DND-41 (cell line): ENCODE measurements around the gene METTL24.

Experiments
- ATAC-seq: fragments of 200-7000 bp; cut with Tn5 transposase; 3 replicates; pipeline ENCODE4 v1.9.1; 2021; ENCODE audit warnings: low read depth; ENCODE audit not compliant: insufficient read depth
- DNase-seq: peaks from one replicate; pipeline ENCODE4 v3.0.0-alpha.2; 2020
- H2AFZ ChIP-seq: 2 replicates; pipeline ENCODE4 v1.6.0; 2012; ENCODE audit warnings: low read depth, low read length
- H3K27ac ChIP-seq: 2 replicates; pipeline ENCODE4 v1.5.1; 2012; ENCODE audit warnings: low read length, inconsistent platforms
- H3K27me3 ChIP-seq: fragments of 200-600 bp; sonication (generic); 2 replicates; pipeline ENCODE4 v1.6.0; 2012; ENCODE audit warnings: low read length, mild to moderate bottlenecking, inconsistent platforms; ENCODE audit not compliant: insufficient read depth, poor library complexity
- H3K36me3 ChIP-seq: 2 replicates; pipeline ENCODE4 v1.5.1; 2012; ENCODE audit warnings: low read length, inconsistent platforms; ENCODE audit not compliant: insufficient read depth
- H3K4me1 ChIP-seq: 2 replicates; pipeline ENCODE4 v1.5.1; 2012; ENCODE audit warnings: mild to moderate bottlenecking, low read length; ENCODE audit not compliant: insufficient read depth
- H3K4me2 ChIP-seq: 2 replicates; pipeline ENCODE4 v1.6.0; 2012; ENCODE audit warnings: mild to moderate bottlenecking, moderate library complexity, low read length, inconsistent platforms; ENCODE audit not compliant: insufficient read depth
- H3K4me3 ChIP-seq, 2 experiments: fragments of 200-600 bp in 1 of 2; shearing (Covaris generic) in 1 of 2; 2 replicates each; pipeline ENCODE4 v1.5.1; 2012 to 2016; ENCODE audit warnings: inconsistent platforms in 2 of 2, low read length in 2 of 2, mild to moderate bottlenecking in 2 of 2, low read depth in 1 of 2, moderate library complexity in 1 of 2
- H3K79me2 ChIP-seq: 2 replicates; pipeline ENCODE4 v1.6.0; 2012; ENCODE audit warnings: low read length, inconsistent platforms; ENCODE audit not compliant: insufficient read depth
- H3K9ac ChIP-seq: 2 replicates; pipeline ENCODE4 v1.6.0; 2012; ENCODE audit warnings: low read depth, mild to moderate bottlenecking, inconsistent platforms, low read length, moderate library complexity
- H3K9me3 ChIP-seq: 2 replicates; pipeline ENCODE4 v1.5.1; 2012; ENCODE audit warnings: low read length, moderate library complexity, mild to moderate bottlenecking, inconsistent platforms; ENCODE audit not compliant: insufficient read depth, severe bottlenecking
- H4K20me1 ChIP-seq: 2 replicates; pipeline ENCODE4 v1.6.0; 2012; ENCODE audit warnings: low read length; ENCODE audit not compliant: insufficient read depth
- EZH2 ChIP-seq: IDR thresholded peaks from 3 replicates; pipeline ENCODE4 v1.6.1; 2012; ENCODE audit warnings: borderline replicate concordance, low read depth, mild to moderate bottlenecking, moderate library complexity, low read length, inconsistent platforms; ENCODE audit not compliant: severe bottlenecking
- TF ChIP-seq, protein P1 (sequence below): IDR thresholded peaks from 2 replicates; pipeline ENCODE4 v1.5.1; 2012; ENCODE audit warnings: borderline replicate concordance, low read length, moderate library complexity, mild to moderate bottlenecking; ENCODE audit not compliant: poor library complexity, severe bottlenecking; ENCODE audit errors: extremely low read depth

METTL24 gene

DNA sequence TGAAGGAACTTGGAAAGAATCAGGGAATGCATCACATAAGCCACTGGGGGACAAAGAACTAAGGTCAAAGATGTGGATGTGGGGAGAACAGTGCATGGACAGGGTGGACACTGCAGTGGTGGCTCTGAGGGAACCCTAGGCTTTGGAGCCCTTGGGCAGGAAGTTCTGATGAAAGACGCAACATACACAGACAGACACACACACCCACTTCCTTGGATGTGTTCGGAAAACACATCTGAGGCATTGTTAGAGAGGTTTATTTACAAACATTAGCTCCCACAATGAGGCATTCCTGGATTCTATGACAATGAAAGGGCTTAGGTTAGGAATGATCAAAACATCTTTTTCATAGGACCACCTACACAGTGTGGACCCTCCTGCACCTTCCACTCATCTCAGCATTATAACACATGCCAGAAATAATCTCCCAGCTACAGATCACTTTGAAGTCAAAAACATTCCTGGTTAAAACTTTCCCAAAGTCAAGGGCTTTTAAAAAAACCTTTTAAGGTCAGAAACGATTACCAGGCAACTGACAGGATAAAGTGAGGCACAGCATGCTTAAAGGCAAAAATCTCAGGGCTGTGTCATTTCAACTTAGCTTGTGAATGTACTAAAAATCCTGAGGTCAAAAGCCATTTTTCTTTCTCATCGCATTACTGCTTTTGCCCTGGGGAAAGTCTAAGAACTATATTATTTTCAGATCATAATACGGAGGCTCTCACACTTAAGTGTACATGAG lies 6.4 kb upstream of the METTL24 start:
- no peak for TF ChIP-seq EZH2
- TF ChIP-seq, protein P1, sequence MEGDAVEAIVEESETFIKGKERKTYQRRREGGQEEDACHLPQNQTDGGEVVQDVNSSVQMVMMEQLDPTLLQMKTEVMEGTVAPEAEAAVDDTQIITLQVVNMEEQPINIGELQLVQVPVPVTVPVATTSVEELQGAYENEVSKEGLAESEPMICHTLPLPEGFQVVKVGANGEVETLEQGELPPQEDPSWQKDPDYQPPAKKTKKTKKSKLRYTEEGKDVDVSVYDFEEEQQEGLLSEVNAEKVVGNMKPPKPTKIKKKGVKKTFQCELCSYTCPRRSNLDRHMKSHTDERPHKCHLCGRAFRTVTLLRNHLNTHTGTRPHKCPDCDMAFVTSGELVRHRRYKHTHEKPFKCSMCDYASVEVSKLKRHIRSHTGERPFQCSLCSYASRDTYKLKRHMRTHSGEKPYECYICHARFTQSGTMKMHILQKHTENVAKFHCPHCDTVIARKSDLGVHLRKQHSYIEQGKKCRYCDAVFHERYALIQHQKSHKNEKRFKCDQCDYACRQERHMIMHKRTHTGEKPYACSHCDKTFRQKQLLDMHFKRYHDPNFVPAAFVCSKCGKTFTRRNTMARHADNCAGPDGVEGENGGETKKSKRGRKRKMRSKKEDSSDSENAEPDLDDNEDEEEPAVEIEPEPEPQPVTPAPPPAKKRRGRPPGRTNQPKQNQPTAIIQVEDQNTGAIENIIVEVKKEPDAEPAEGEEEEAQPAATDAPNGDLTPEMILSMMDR: no peak
- no peaks in the 10 kb centered on the region for H4K20me1 ChIP-seq
- H3K9me3 ChIP-seq: no peaks in the 10 kb centered on the region
- peaks cover 21% of the 10 kb centered on the region for H3K27me3 ChIP-seq
- H3K4me3 ChIP-seq: no peak overlapping the region
- no peak overlapping the region for H3K4me2 ChIP-seq
- ATAC-seq (no peak), DNase-seq (no peak)
- H3K79me2 ChIP-seq: no peaks in the 10 kb centered on the region
- no peak overlapping the region for H3K9ac ChIP-seq
- no peaks in the 10 kb centered on the region for H3K4me1 ChIP-seq
- H3K27ac ChIP-seq: no peak overlapping the region
- H3K36me3 ChIP-seq: no peaks in the 10 kb centered on the region
- H2AFZ ChIP-seq: no peak overlapping the region

DNA sequence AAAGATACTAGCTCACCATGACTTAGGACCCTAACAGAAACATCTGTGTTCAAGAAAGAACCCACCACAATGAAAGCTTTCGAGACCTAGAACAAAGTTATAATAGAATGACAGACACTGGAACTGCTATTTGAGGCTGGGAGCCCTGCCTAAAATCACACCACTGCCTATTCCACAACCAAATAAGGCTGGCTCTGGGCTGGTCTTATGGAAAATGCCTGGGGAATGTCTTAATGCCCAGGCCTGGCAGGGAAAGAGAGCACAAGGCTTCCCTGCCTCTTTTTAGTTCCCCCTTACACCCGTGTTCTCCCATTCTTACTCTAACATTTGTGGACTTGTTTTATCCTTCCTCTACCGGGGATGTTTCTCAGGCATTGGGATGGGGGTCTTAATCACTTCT lies 5.6 kb upstream of the METTL24 start:
- TF ChIP-seq, protein P1: no peak
- no peak overlapping the region for H3K27ac ChIP-seq
- ATAC-seq: no peak

DNA sequence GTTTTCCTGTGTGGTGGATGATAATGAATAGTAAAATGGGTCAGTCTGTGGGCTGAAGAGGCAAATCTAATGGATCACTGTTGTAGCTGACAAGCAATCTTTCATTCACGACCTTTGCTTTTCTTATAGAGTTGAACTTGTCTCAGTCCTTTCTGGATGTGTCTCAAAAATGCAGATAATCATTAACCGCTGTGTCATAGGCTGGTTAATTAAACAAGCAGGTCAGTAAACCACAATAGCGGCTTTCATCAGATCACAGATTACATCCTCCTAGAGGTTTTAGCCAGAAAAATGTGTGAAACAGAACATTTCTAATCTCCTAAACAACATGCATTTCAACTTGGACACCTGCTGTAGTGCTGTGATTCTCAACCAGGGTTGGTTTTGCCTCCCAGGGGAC lies 2.5 kb upstream of the METTL24 start:
- Histone ChIP-seq H4K20me1 (no peaks in the 10 kb centered on the region), H3K79me2 (no peaks in the 10 kb centered on the region), H3K9me3 (no peaks in the 10 kb centered on the region), H3K9ac (no peak overlapping the region), H3K4me3 (no peak overlapping the region), H2AFZ (no peak overlapping the region), H3K36me3 (no peaks in the 10 kb centered on the region), H3K4me2 (no peak overlapping the region), H3K4me1 (no peaks in the 10 kb centered on the region), H3K27me3 (no peaks in the 10 kb centered on the region), H3K27ac (no peak overlapping the region)
- ATAC-seq: no peak
- DNase-seq: no peak
- TF ChIP-seq, protein P1: no peak
- no peak for TF ChIP-seq EZH2

More for the DNA sequence above, 5.6 kb upstream of the METTL24 start:
- Histone ChIP-seq H4K20me1 (no peaks in the 10 kb centered on the region), H3K9ac (no peak overlapping the region), H3K27me3 (peaks cover 17% of the 10 kb centered on the region), H3K9me3 (no peaks in the 10 kb centered on the region), H3K79me2 (no peaks in the 10 kb centered on the region), H3K4me1 (no peaks in the 10 kb centered on the region), H3K4me3 (no peak overlapping the region), H3K4me2 (no peak overlapping the region), H3K36me3 (no peaks in the 10 kb centered on the region), H2AFZ (no peak overlapping the region)
- DNase-seq: no peak

DNA sequence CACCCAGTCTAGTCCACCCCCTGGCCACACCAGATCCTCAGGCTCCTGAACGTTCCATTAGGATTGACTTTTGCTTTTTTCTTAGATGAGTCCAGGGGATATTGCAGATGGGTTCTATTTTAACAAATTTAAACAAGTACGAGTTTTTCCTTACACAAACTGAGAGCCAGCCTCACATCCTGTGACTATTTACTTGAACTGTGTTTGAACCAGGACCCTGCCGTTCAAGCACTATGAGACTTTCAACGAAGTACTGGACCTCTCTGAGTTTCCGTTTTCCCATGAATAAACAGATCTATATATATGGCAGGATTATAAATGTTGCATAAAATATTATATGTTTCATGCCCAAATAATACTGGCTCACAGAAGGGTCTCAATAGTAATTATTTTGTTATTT lies 1.4 kb upstream of the METTL24 start:
- DNase-seq (no peak), ATAC-seq (no peak)
- no peak for TF ChIP-seq EZH2
- TF ChIP-seq, protein P1: no peak
- Histone ChIP-seq H3K4me1 (no peaks in the 10 kb centered on the region), H3K36me3 (no peaks in the 10 kb centered on the region), H3K9me3 (no peaks in the 10 kb centered on the region), H3K27me3 (no peaks in the 10 kb centered on the region), H3K9ac (no peak overlapping the region), H3K4me3 (no peak overlapping the region), H2AFZ (no peak overlapping the region), H4K20me1 (no peaks in the 10 kb centered on the region), H3K79me2 (no peaks in the 10 kb centered on the region), H3K4me2 (no peak overlapping the region), H3K27ac (no peak overlapping the region)
